ENCODE data around the gene ZNF324B. TPM values are rescaled to one million over a fixed set of nuclear protein-coding genes. Genes with fewer than 3 reads are reported as not detected.
"Not testable (repeated sequence)": the region's sequence is repeated elsewhere in the genome, so short reads cannot be mapped to it uniquely, and the experiment has no call there.

ZNF324B gene
- total RNA-seq, 6 donors from 2014 or later = 6.9 to 18.9 (median 9.8) TPM

GRCh38 chr19:58466760-58467589 is 15.6 kb downstream of the ZNF324B start, which contains the start of gene ZNF324:
Gene ZNF324 (plus strand): TSS chr19:58467080. CDS start chr19:58469186, 2,106 bp downstream.
- Histone ChIP-seq H3K36me3 (peaks cover under 1 to 31% (median 20%) of the 10 kb centered on the region in 4 donors), H3K4me3 (peak within 1 kb of the TSS; percentile 96 to 100 (median 99)), H3K27me3 (no peaks in the 10 kb centered on the region), H3K9me3 (no peaks in the 10 kb centered on the region), H3K4me1 (peaks cover 8 to 21% (median 12%) of the 10 kb centered on the region in 4 donors), H3K27ac (peak within 1 kb of the TSS; percentile 81 to 88 (median 82))
- TF ChIP-seq POLR2A (IDR thresholded peaks at IDR 0.05) = peak in 3 of 4 donors; percentile 40 to 76 (median 59)
- peak in 2 of 6 experiments; percentile 7 to 20 for TF ChIP-seq CTCF (IDR thresholded peaks at IDR 0.05)
- TF ChIP-seq POLR2AphosphoS5 (IDR thresholded peaks at IDR 0.05) = peak; percentile 63 to 81
- TF ChIP-seq EP300 (IDR thresholded peaks at IDR 0.05) = no peak
- WGBS, 2 donors = 1 to 2% methylated on average over 8 to 15 of the region's 92 CpGs
- ATAC-seq (ENCODE audit: low FRiP score in 2 of 2) (peak; percentile 97 to 99), DNase-seq (peak; percentile 98 to 99)

- TF ChIP-seq EP300 (IDR thresholded peaks at IDR 0.05) (no peak), CTCF (IDR thresholded peaks at IDR 0.05) (no peak), POLR2A (IDR thresholded peaks at IDR 0.05) (no peak)
- no peaks in the 10 kb centered on the region for H3K9me3 ChIP-seq
- ATAC-seq (ENCODE audit: low FRiP score in 2 of 2) (no peak), DNase-seq (no peak)
- H3K4me3 ChIP-seq = peak overlapping the region in 1 of 4 donors; percentile 99
- H3K36me3 ChIP-seq = peaks cover 4 to 43% (median 30%) of the 10 kb centered on the region in 4 donors
- peaks cover 8 to 21% (median 12%) of the 10 kb centered on the region in 4 donors for H3K4me1 ChIP-seq
- no peaks in the 10 kb centered on the region for H3K27me3 ChIP-seq
- no peak overlapping the region for H3K27ac ChIP-seq
- WGBS, 2 donors = 61 to 64% methylated on average over 5 of the region's 5 CpGs
These were observed 16.9 kb downstream of the ZNF324B start for GRCh38 chr19:58468216-58468839.

DNA sequence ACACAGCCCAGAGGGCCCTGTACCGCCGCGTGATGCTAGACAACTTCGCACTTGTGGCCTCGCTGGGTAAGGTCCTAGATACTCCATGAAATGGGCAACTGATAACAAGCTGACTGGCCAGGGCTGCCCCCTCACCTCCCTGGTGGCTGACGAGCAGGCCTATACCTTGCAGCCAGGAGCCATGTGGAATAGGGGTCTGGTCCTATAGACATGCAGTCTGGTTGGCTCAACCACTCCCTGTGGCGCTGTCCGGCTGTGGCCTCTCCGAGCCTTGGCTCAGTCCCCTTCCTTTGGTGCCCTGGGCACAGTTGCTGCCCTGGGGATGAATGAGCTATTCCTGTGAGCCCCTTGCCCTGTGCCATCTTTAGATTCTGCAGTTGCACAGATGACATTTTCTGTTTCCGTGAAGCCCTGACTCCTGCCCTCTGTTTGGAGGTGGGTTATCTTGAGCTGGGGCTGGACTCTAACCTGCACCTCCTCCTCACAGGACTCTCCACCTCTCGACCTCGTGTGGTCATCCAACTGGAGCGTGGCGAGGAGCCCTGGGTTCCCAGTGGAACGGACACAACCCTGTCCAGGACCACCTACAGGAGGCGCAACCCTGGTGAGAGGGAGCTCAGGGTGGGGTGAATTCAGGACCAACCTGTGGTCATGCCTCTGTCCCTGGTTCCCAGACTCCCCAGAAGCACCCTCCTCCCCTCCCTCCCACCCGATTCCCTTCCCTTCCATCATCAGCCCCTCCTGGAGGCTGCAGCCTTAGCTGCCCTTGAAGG is 18.0 kb downstream of the ZNF324B start:
- TF ChIP-seq EP300 (IDR thresholded peaks at IDR 0.05) (no peak), CTCF (IDR thresholded peaks at IDR 0.05) (no peak), POLR2AphosphoS5 (IDR thresholded peaks at IDR 0.05) (no peak), POLR2A (IDR thresholded peaks at IDR 0.05) (no peak)
- ATAC-seq (ENCODE audit: low FRiP score in 2 of 2) (no peak), DNase-seq (peak in 1 of 2 donors; percentile 38)
- WGBS, 2 donors = 94 to 95% methylated on average over 9 to 16 of the region's 17 CpGs
- H3K4me1 ChIP-seq = peaks cover 8 to 21% (median 12%) of the 10 kb centered on the region in 4 donors
- H3K27me3 ChIP-seq = no peaks in the 10 kb centered on the region
- H3K9me3 ChIP-seq = no peaks in the 10 kb centered on the region
- H3K27ac ChIP-seq = no peak overlapping the region
- peaks cover 4 to 43% (median 30%) of the 10 kb centered on the region in 4 donors for H3K36me3 ChIP-seq
- no peak overlapping the region for H3K4me3 ChIP-seq

DNA sequence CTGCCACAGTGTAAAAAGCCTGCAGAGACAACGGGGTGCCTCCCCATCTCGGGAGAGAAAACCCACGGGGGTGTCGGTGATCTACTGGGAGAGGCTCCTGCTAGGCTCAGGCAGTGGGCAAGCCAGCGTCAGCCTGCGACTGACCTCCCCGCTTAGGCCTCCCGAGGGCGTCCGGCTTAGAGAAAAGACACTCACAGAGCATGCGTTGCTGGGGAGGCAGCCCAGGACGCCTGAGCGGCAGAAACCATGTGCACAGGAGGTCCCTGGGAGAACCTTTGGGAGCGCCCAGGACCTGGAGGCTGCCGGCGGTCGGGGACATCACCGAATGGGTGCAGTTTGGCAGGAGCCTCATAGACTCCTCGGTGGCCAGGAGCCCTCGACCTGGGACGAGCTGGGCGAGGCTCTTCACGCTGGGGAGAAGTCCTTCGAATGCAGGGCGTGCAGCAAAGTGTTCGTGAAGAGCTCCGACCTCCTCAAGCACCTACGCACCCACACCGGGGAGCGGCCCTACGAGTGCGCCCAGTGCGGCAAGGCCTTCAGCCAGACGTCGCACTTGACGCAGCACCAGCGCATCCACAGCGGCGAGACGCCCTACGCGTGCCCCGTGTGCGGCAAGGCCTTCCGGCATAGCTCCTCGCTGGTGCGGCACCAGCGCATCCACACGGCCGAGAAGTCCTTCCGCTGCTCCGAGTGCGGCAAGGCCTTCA is 19.6 kb downstream of the ZNF324B start:
- not testable (repeated sequence) for H3K27ac ChIP-seq; H3K4me3 ChIP-seq; H3K9me3 ChIP-seq; ATAC-seq (ENCODE audit: low FRiP score in 2 of 2); H3K27me3 ChIP-seq
- peak in 1 of 2 donors; percentile 77 for DNase-seq
- Histone ChIP-seq H3K36me3 (peaks cover 4 to 43% (median 30%) of the 10 kb centered on the region in 4 donors), H3K4me1 (peaks cover 16 to 29% (median 17%) of the 10 kb centered on the region in 4 donors)
- 93 to 95% methylated on average over 10 to 31 of the region's 53 CpGs for WGBS, 2 donors
